Ovary (tissue), 3 donors: ENCODE measurements around the gene ASIC4.

Source experiments
- POLR2A ChIP-seq: fragments of 450-650 bp; IDR thresholded peaks from one replicate; pipeline ENCODE4 v1.6.1; 2017; ENCODE audit warnings: antibody characterized with exemption, mild to moderate bottlenecking, moderate library complexity
- TF ChIP-seq, protein P1 (sequence below), 3 donors: fragments of 450-650 bp in 2 of 3; fragments of 200-600 bp in 1 of 3; IDR thresholded peaks; one replicate each; pipeline versions ENCODE4 v1.5.1 to v1.8.0; 2016 to 2022; ENCODE audit warnings: antibody characterized with exemption in 3 of 3, mild to moderate bottlenecking in 1 of 3
- donor health status: DM: no; HTN: no; CAD: no.

DNA sequence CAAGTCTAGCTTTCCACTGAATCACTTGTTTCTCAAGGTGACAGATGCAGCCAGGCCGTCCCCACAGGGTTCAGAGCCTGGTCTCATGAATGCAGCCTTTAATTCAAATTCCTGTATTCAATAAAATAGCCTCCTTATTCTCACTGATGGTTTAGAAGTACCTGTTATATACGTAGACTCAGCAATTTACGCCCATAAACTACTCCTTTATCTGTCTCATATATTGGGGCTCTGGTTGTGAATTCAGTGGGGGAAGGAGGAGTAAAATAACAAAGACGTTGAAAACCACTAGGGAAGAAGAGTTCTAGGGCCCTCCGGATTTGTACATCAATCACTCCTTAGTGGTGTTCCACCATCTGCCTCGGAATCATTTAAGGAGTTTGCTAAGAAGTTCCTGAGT lies 55.4 kb downstream of the ASIC4 start:
- TF ChIP-seq POLR2A, result no peak
- TF ChIP-seq, protein P1, sequence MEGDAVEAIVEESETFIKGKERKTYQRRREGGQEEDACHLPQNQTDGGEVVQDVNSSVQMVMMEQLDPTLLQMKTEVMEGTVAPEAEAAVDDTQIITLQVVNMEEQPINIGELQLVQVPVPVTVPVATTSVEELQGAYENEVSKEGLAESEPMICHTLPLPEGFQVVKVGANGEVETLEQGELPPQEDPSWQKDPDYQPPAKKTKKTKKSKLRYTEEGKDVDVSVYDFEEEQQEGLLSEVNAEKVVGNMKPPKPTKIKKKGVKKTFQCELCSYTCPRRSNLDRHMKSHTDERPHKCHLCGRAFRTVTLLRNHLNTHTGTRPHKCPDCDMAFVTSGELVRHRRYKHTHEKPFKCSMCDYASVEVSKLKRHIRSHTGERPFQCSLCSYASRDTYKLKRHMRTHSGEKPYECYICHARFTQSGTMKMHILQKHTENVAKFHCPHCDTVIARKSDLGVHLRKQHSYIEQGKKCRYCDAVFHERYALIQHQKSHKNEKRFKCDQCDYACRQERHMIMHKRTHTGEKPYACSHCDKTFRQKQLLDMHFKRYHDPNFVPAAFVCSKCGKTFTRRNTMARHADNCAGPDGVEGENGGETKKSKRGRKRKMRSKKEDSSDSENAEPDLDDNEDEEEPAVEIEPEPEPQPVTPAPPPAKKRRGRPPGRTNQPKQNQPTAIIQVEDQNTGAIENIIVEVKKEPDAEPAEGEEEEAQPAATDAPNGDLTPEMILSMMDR (IDR thresholded peaks at IDR 0.05), result no peak
